GM19099 (cell line): ENCODE data around the gene PLEKHF1.

Experiments used
- POLR2A ChIP-seq: IDR thresholded peaks from 3 replicates; pipeline ENCODE4 v1.6.1; 2011; ENCODE audit warnings: low read depth; ENCODE audit not compliant: insufficient read length; ENCODE audit errors: extremely low read depth

The PLEKHF1 gene

DNA sequence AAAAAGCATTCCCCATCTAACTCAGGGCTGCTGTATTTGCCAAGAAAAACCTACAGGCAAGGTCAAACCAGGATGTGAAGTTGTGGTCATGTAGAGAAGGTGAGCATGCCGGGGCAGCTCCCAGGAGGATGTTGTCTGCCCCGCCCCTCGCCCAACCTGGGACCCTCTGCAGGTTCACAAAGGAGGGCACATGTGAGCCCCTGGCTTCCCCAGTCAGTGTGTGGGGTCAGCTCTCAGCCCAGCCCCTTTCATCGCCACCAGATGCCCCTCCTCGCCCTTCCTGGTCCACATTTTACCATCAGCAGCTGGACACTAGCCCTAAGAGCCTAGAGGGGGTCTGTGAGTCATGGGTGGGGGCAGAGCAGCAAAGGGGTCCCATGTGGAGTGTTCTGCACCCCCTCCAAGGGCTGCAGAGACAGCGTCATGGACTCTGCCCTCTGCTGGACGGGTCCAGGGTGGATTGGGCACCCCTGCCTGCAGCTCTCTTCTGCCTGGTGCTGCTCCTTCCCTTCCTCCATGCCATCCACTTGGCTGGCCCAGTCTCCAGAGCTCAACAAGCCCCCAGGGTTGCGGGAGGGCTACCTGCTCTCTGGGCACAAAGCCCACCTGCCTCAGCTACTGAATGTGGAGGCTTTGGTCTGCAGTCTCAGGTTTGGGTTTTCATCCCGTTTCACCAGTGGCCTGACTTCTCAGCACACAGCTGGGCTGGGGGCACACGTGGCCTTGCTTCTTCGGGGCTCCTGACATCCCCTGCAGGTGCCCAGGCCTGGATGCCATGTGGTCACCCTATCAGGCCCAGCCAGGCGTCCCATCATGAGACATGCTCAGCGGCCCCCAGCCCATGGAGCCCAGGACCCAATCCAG lies 3.7 kb downstream of the PLEKHF1 start:
- TF ChIP-seq POLR2A = no peak

DNA sequence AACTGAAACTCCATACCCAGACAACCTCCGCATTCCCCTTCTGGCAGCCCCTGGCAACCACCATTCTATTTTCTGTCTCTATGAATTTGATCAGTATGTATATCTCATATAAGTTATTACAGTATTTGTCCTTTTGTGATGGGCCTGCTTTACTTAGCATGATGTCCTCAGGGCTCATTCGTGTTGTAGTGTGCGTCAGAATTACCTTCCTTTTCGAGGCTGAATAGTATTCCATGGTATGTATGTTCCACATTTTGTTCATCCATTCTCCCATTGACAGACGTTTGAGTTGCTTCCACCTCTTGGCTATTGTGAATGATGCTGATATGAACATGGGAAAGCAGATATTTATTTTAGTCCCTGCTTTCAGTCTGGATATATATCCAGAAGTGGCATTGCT lies 5.0 kb downstream of the PLEKHF1 start:
- no peak for TF ChIP-seq POLR2A

DNA sequence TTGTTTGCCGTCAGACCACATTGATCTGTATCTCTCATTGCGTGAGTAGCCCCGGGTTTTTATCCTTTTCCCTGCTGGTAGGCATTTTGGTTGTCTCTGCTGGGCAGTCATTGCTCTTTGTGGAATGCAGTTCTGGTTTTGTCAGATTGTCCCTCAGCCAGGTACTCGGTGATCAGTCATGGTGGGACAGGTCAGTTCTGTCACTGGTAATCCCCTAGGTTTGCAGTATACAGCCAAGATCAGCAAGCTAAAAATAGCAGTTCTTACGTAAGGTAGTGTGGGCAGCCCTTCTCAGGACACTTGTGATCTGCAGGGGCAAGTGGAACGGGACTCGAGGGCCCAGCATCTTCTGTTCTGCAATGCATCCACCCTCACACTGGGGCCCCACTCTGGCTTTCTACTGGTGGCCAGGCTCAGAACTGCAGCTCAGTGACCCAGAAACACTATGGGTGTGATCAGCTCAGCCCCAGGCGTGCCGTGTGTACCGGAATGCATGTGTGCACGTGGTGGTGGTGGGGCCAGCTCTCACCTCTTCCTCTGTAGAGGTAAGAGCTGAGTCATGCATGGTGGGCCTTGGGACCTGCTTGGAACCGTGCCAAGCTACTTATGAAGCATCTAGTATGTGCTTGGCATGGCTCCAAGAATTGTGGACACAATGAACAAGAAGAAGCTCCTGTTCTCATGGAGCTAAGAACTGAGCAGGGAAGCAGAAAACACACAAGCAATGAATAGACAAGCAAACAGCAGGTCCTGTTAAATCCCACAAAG lies 6.3 kb downstream of the PLEKHF1 start:
- peak; percentile 30 for TF ChIP-seq POLR2A

DNA sequence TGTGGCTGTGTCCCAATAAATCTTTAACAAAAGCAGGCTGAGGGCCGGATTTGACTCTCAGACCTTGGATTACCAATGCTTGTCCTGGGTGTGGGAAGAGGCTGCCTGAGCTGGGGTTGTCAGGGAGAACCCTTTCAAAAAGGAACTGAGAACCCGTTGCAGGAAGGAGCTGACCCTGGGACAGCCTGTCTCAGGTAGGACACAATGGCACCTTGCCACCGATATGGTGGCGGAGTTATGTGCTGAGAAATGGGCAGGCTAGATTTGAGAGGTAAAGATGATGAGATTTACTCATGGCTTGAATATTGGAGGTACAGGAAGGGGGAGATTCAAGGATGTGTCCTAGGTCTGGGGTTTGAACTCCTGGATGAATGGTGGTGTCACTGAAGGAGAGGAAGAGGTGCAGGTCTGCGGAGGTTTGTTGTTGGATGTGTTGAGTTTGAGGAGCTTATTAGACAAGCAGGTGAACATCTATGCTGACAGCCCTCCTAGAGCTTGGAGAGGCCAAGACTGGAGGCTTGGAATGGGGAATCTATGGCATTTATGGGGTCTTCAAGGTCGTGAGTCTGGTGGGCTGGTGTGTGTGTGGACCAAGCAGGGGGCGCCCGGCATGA lies 7.2 kb downstream of the PLEKHF1 start:
- no peak for TF ChIP-seq POLR2A

DNA sequence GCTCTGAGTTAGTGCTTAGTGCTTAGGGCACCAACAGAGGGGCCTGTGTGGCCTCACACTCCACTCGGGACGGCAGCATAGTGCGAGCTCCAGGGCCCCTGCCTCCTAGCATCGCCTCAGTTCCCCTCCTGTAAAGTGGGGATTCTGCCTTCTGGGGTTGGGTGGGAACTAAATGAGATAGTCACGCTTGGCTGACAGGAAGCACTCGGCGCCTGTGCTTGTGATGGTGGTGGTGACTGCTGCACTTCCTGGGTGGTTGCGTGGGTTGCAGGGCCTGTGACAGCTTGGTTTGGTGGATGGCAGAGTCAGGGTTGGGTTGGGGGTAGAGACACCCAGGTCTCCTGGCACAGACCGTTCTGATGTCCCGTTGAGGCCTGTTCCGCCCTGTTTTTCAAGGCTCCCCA lies 7.7 kb downstream of the PLEKHF1 start:
- TF ChIP-seq POLR2A = no peak

DNA sequence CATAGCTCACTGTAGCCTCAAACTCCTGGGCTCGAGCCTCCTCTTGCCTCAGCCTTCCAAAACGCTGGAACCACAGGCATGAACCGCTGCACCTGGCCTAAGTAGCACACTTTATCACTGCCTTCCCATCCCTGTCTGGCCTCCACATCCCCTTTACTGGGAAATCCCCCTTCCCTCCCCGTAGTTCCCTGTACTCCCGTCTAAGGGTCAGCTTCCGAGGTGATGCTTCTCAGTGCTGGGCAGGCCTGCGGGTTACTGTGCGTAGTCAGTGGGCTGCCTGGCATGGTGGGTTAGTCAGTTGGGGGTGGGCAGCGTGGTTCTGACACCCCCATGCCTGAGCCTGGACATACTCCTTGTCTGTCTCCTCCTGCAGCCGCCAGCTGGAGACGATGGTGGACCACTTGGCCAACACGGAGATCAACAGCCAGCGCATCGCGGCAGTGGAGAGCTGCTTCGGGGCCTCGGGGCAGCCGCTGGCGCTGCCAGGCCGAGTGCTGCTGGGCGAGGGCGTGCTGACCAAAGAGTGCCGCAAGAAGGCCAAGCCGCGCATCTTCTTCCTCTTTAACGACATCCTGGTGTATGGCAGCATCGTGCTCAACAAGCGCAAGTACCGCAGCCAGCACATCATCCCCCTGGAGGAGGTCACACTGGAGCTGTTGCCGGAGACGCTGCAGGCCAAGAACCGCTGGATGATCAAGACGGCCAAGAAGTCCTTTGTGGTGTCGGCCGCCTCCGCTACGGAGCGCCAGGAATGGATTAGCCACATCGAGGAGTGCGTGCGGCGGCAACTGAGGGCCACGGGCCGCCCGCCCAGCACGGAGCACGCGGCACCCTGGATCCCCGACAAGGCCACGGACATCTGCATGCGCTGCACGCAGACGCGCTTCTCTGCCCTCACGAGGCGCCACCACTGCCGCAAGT lies 8.4 kb downstream of the PLEKHF1 start:
- no peak for TF ChIP-seq POLR2A

DNA sequence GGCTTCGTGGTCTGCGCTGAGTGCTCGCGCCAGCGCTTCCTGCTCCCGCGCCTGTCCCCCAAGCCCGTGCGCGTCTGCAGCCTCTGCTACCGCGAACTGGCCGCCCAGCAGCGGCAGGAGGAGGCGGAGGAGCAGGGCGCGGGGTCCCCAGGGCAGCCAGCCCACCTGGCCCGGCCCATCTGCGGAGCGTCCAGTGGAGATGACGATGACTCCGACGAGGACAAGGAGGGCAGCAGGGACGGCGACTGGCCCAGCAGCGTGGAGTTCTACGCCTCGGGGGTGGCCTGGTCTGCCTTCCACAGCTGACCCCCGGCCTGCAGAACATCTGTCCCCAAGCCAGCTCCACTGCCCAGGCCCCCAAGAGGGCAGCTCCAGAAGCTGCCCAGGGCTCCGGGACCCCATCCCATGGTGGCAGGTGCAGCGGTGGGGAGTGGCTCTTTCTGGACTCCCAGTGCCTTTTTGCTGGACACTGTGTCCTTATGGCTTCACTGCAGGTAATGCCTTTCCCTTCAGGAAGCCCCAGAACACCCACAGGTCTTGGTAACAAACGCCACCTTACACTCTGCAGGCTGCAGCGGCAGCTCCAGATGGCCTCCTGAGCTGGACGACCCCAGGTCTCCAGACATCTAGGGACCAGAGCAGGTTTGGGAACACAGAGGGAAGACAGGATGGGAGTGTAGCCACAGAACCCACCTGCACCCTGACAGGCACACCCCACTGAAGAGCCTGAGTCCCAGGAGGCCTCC lies 9.3 kb downstream of the PLEKHF1 start:
- no peak for TF ChIP-seq POLR2A

DNA sequence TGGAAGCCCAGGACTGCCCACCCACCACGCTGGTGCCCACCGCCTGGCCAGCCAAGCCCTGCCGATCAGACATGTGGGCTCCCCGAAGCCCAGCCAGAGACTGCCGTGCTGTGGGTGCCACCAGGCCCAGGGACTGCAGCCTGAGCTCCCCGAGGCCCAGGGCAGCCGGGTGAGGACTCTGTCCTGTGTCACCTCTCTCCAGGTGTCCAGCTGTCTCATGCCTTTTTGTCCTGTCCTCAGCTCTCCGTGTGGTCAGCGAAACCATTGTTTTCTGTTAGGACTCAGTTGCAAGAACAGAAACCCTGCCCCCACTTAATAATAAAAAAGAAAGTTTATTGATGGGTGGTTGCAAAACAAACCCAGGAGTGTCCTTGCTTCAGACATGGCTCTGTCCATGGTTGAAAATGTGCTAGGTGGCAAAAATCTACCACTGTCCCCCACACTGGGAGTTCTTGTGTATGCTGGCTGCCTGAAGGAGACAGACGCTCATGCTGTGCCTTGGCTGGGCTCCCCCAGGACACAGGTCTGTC lies 9.9 kb downstream of the PLEKHF1 start:
- TF ChIP-seq POLR2A = no peak

DNA sequence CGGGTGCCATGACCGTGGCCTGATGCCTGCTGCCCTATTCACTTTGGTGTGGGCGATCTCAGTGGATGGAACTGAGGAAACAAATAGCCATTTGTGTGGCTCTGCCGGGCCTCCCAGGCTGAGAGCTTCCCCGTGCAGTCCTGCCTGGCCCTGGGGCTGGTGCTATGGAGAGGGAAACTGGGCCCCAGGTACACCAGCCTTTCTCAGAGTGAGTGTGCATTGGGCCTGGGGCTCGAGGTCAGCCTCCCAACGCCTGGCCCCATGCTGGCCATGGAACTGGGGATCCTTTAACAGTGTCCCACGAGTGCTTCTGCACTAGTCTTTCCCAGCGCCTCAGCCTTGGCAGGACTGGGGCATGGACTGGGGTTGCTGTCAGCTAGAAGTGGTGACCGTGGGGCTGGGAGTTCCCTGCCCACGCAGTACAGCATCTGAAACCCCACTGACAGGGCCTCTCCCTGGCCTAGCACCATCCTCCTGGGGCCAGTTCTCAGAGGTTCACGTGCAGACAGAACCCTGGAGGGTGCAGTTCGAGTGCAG lies 10.5 kb downstream of the PLEKHF1 start:
- no peak for TF ChIP-seq POLR2A

DNA sequence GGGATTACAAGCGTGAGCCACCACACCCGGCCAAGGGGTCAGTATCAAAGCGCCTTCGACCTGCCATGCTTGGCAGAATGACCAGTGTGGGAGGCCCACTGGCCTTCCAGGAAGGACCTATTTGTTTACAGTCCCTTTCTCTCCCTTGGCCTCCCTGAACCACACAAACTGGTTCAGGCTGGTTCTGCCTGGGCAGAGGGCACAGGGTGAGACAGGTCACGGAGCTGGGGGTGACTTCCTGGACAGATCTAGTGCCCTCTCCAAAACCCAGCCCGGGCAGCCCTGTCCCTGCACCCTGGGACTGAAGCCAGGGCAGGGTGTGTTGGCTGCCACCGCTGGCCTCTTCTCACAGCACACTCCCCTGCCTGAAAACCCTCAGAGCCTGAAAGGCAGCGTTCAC lies 11.3 kb downstream of the PLEKHF1 start:
- TF ChIP-seq POLR2A = no peak

DNA sequence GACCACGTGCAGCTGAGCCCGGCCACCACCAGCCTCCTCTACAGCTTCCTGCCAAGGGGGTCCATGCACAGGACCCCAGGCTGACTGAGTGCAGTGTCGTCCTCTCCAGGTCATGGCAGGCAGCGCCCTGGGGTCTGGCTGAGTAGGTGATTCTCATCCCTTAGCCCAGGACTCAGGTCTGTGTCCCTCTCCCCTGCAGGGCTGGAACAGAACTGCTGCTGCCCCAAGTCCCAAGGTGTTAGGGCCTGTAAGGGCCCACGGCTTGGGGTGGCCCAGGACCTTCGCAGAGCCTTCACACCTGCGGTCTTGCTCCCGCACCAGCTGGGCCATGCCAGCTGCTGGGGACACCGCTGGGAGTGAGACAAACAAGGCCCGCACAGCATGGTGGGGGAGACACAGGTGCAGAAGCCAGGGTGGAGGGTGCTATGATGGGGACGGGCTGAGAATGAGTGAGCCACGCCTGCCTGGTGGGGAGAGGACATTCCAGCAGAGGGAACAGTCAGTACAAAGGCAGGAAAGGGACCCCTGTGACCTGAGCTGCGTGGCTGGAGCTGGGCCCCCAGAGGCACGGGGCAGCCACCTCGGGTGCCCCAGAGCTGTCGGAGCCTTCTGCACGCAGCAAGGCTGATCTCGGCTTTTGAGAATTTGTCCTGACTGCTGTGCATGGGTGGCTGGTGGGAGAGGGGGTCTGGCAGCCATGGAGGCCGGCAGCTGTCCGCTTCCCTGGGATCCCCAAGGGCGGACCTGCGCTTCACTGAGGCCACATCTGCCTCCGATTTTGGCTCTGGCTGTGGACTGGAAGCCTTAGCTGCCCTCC lies 11.9 kb downstream of the PLEKHF1 start:
- no peak for TF ChIP-seq POLR2A

DNA sequence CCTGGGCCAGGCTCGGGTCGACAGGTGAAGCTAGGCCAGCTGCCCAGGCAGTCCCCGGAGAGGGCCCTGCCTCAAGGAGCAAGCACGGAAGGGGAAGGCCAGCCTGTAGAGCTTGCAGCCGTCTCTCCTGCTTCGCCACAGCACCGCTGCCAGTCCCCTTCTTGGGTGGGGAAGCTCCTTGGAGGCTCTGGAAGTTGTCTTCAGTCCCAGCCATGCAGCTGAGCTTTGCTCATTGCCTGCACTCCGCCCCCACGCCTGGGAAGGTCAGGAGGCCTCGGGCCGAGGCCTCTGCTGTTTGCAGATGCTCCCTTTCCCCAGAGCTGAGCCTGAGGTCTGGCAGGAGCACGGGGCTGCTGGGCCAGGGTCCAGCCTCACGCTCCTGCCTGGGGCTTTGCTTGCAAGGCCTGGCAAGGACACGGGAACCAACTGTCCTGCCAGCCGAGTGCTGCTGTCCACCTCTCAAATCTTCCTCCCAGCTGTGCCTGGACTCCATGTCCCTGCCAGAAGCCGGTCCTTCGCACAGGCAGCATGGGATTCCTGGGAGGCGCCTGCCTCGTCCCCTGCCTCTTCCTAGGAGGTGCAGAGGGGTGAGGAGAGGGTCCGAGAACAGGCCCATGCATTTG lies 13.3 kb downstream of the PLEKHF1 start:
- TF ChIP-seq POLR2A = no peak
